ENCODE results near the gene PNKP.

The PNKP gene

DNA sequence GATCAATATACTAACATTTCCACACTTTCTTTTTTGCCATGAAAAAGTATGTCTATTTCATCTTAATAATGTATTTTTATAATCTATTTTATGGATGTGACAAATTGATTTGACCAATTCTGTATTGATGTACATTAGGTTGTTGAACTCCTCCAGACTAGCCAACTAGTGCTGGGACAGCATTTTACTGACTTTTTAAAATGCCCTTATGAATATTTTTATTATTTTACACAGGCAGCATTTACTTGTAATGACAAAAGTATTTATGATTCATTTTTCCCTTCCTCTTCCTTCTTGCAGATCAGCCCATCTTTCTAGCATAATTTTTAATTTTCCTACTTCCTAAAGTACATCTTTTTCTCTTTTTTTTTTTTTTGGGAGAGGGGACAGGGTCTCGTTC lies 53.4 kb downstream of the PNKP start:
- TF ChIP-seq, protein P1, sequence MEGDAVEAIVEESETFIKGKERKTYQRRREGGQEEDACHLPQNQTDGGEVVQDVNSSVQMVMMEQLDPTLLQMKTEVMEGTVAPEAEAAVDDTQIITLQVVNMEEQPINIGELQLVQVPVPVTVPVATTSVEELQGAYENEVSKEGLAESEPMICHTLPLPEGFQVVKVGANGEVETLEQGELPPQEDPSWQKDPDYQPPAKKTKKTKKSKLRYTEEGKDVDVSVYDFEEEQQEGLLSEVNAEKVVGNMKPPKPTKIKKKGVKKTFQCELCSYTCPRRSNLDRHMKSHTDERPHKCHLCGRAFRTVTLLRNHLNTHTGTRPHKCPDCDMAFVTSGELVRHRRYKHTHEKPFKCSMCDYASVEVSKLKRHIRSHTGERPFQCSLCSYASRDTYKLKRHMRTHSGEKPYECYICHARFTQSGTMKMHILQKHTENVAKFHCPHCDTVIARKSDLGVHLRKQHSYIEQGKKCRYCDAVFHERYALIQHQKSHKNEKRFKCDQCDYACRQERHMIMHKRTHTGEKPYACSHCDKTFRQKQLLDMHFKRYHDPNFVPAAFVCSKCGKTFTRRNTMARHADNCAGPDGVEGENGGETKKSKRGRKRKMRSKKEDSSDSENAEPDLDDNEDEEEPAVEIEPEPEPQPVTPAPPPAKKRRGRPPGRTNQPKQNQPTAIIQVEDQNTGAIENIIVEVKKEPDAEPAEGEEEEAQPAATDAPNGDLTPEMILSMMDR (conservative IDR thresholded peaks at IDR 0.05; ENCODE audit: low read depth, low read length), result no peak
- no peak for DNase-seq (ENCODE audit: low read depth)
- H3K4me3 ChIP-seq (ENCODE audit: low read length), result peak overlapping the region; percentile 98

GRCh38 chr19:49812997-49813861 lies 54.1 kb downstream of the PNKP start, which contains the start of gene FUZ:
Gene FUZ, minus strand, starts transcription at chr19:49813292. Its CDS starts 186 bp downstream, at chr19:49813106.
- H3K4me3 ChIP-seq (ENCODE audit: low read length), result peak within 1 kb of the TSS; percentile 98
- TF ChIP-seq, protein P1 (conservative IDR thresholded peaks at IDR 0.05; ENCODE audit: low read depth, low read length), result peak; percentile 45
- peak; percentile 97 for DNase-seq (ENCODE audit: low read depth)

GRCh38 chr19:49812452-49812996 lies 54.9 kb downstream of the PNKP start:
- peak overlapping the region; percentile 98 for H3K4me3 ChIP-seq (ENCODE audit: low read length)
- TF ChIP-seq, protein P1 (conservative IDR thresholded peaks at IDR 0.05; ENCODE audit: low read depth, low read length), result no peak
- no peak for DNase-seq (ENCODE audit: low read depth)

DNA sequence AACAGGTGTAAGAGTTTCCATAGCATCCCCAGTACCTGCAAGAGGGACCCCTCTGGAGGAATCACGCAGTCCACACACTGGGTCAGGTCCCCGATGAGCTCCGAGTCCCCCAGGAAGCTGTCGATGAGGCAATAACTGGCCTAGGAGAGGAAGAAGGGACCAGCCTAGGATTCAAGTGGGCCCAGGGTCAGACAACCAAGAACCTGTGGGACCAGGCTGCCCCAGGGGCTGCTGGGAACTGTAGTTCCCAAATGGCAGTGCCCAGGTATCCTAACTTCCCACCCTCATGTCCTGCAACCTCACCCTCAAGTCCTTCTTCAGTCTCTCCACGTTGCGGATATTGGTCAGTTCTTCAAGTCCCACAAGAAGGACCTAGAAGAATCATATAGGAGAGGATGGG lies 56.0 kb downstream of the PNKP start:
- DNase-seq (ENCODE audit: low read depth), result no peak
- TF ChIP-seq, protein P1 (conservative IDR thresholded peaks at IDR 0.05; ENCODE audit: low read depth, low read length), result no peak
- no peak overlapping the region for H3K4me3 ChIP-seq (ENCODE audit: low read length)
